Measurements from ENCODE around the gene TTC28.

Gene TTC28

GRCh38 chr22:28097627-28098026 is 582.0 kb downstream of the TTC28 start:
- TF ChIP-seq TAF1 (IDR thresholded peaks at IDR 0.05; ENCODE audit: low read depth) (no peak), NFIC (IDR thresholded peaks at IDR 0.05) (no peak), EGR1 (IDR thresholded peaks at IDR 0.05) (no peak), FOXM1 (IDR thresholded peaks at IDR 0.05; ENCODE audit: borderline replicate concordance, low read depth) (no peak), MAX (IDR thresholded peaks at IDR 0.05) (no peak), TEAD4 (IDR thresholded peaks at IDR 0.05) (no peak), RAD21 (IDR thresholded peaks at IDR 0.05; ENCODE audit: low read depth) (no peak), TCF12 (IDR thresholded peaks at IDR 0.05; ENCODE audit: low read depth) (no peak), EP300 (IDR thresholded peaks at IDR 0.05; ENCODE audit: borderline replicate concordance) (no peak), CEBPB (IDR thresholded peaks at IDR 0.05) (no peak), REST (IDR thresholded peaks at IDR 0.05; ENCODE audit: low read depth) (no peak), ZBTB7A (IDR thresholded peaks at IDR 0.05; ENCODE audit: low read depth) (no peak), CREB1 (IDR thresholded peaks at IDR 0.05; ENCODE audit: low read depth) (no peak), YY1 (IDR thresholded peaks at IDR 0.05; ENCODE audit: low read depth) (no peak), USF1 (IDR thresholded peaks at IDR 0.05) (no peak)

- TF ChIP-seq EP300 (IDR thresholded peaks at IDR 0.05; ENCODE audit: borderline replicate concordance) (no peak), YY1 (IDR thresholded peaks at IDR 0.05; ENCODE audit: low read depth) (no peak), TCF12 (IDR thresholded peaks at IDR 0.05; ENCODE audit: low read depth) (no peak), REST (IDR thresholded peaks at IDR 0.05; ENCODE audit: low read depth) (no peak), NFIC (IDR thresholded peaks at IDR 0.05) (no peak), TAF1 (IDR thresholded peaks at IDR 0.05; ENCODE audit: low read depth) (no peak), ZBTB7A (IDR thresholded peaks at IDR 0.05; ENCODE audit: low read depth) (no peak), USF1 (IDR thresholded peaks at IDR 0.05) (no peak), TEAD4 (IDR thresholded peaks at IDR 0.05) (no peak), CEBPB (IDR thresholded peaks at IDR 0.05) (no peak), EGR1 (IDR thresholded peaks at IDR 0.05) (no peak), MAX (IDR thresholded peaks at IDR 0.05) (no peak)
Measured at GRCh38 chr22:28096161-28096560, 583.5 kb downstream of the TTC28 start.

- TF ChIP-seq TEAD4 (IDR thresholded peaks at IDR 0.05) (no peak), FOXM1 (IDR thresholded peaks at IDR 0.05; ENCODE audit: borderline replicate concordance, low read depth) (no peak), USF1 (IDR thresholded peaks at IDR 0.05) (no peak), TCF12 (IDR thresholded peaks at IDR 0.05; ENCODE audit: low read depth) (no peak), RAD21 (IDR thresholded peaks at IDR 0.05; ENCODE audit: low read depth) (no peak), TAF1 (IDR thresholded peaks at IDR 0.05; ENCODE audit: low read depth) (no peak), YY1 (IDR thresholded peaks at IDR 0.05; ENCODE audit: low read depth) (no peak), ZBTB7A (IDR thresholded peaks at IDR 0.05; ENCODE audit: low read depth) (no peak)
Measured at GRCh38 chr22:28095316-28096095, 584.1 kb downstream of the TTC28 start.

GRCh38 chr22:28094771-28095170 is 584.9 kb downstream of the TTC28 start:
- TF ChIP-seq EGR1 (IDR thresholded peaks at IDR 0.05): no peak
- no peak for TF ChIP-seq ZBTB7A (IDR thresholded peaks at IDR 0.05; ENCODE audit: low read depth)
- TF ChIP-seq REST (IDR thresholded peaks at IDR 0.05; ENCODE audit: low read depth): no peak
- TF ChIP-seq NFIC (IDR thresholded peaks at IDR 0.05): no peak
- no peak for TF ChIP-seq TCF12 (IDR thresholded peaks at IDR 0.05; ENCODE audit: low read depth)
- TF ChIP-seq YY1 (IDR thresholded peaks at IDR 0.05; ENCODE audit: low read depth): no peak
- TF ChIP-seq TAF1 (IDR thresholded peaks at IDR 0.05; ENCODE audit: low read depth): no peak
- no peak for TF ChIP-seq CREB1 (IDR thresholded peaks at IDR 0.05; ENCODE audit: low read depth)
- TF ChIP-seq CEBPB (IDR thresholded peaks at IDR 0.05): no peak
- TF ChIP-seq RAD21 (IDR thresholded peaks at IDR 0.05; ENCODE audit: low read depth): no peak
- no peak for TF ChIP-seq MAX (IDR thresholded peaks at IDR 0.05)
- no peak for TF ChIP-seq FOXM1 (IDR thresholded peaks at IDR 0.05; ENCODE audit: borderline replicate concordance, low read depth)
- no peak for TF ChIP-seq EP300 (IDR thresholded peaks at IDR 0.05; ENCODE audit: borderline replicate concordance)
- TF ChIP-seq TEAD4 (IDR thresholded peaks at IDR 0.05): no peak
- TF ChIP-seq USF1 (IDR thresholded peaks at IDR 0.05): no peak
